ENCODE data around the gene MRPL37.

The MRPL37 gene

DNA sequence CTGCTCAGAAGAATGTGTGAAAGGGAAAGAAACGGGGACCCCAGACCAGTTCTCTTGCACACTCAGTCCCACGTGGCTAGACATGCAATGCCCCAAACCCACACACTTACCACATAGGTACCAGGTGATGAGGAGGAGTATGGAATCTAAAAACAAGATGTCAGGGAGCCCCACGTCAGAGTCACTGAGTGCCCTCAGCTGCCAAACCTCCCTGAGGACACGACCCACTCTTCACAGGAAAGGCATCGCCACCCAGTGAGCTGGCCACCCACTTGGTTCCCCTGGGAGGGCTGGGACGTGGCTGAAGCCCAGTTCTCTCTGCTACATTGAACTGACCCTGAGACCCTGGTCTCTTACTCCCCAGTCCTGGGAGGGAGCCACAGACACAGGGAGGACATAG is 41.4 kb downstream of the MRPL37 start:
- DNase-seq, result no peak

DNA sequence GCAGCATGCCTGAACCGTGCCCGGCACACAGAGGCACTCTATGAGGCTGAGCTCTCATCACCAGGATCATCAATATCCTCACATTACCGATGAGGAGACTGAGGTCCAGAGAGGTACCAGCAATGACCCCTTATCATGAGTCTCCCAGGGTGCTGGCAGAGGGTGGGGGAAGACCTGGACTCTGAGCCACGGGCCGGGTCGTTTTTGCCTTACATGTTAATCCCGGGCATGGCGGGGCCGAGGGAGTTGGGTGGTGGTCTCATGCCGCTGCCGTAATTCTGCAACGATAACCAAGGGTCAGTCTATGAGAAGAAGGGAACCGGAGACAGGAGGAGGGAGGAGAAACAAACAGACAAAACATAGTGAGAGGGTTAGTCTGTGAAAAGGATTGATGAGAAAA is 43.1 kb downstream of the MRPL37 start:
- DNase-seq, result no peak

DNA sequence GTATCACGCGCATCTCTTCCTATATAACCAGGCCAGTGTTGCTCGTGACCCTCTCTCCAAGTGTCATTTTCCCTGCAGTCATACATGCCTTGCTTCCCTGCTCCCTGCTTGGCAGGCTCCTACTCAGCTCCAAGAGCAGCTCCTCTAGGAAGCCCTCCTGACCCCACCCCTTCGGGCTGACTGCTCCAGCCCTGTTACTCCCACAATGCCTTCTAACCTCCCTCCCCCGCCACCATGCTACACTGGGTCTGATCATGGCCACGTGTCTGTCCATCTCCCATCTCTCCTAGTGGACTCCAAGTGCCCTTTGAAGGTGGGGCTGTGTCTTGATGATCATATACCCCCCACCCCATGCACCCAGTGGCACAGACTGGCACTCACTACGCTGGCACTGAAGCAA is 44.7 kb downstream of the MRPL37 start:
- DNase-seq, result no peak

DNA sequence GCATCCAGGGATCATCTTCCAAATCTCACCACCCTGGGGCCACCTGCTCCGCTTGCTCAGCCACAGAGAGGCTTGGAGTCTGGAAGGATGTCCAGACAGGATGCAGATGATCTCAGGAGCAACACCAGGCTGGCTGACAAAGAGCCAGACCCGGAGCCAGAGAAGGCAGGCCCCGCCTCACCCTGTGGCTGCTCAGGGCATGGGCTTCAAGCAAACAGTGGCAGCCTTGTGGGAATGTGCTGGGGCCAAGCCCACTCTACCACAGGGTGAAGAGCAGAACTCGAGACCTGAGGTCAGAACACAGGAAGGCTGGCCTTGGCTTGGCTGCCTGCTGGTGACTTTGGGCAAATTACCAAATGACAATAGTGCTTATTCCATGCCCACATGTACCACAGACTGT is 45.5 kb downstream of the MRPL37 start:
- DNase-seq, result no peak

DNA sequence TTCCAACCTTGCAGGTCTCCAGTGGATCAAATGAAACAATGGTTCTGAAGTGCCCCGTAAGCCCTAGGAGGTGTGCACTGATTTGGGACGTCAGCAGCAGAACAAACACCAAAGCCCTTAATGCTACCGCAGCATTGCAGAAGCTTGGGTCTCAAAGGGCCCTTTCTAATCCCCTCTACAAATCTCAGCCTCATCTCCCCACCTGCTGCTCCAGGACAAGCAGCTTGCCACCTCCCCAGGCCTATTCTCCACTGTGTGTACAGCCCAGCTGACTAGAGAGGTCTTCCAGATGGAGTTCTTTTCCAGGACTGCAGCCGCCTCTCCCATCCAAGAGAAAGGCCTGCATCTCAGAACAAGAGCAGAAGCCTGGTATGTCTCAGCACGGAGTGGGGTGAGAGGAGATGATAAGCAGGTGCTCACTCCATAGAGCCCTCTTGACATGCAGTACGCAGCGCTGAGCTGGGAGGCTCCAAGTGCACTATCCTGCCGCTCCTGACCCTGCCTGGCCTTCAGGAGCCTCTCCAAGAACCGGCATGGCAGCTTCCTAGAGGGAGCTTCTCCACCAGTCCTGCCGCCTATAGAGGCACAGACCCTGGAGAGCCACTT is 46.3 kb downstream of the MRPL37 start:
- no peak for DNase-seq

DNA sequence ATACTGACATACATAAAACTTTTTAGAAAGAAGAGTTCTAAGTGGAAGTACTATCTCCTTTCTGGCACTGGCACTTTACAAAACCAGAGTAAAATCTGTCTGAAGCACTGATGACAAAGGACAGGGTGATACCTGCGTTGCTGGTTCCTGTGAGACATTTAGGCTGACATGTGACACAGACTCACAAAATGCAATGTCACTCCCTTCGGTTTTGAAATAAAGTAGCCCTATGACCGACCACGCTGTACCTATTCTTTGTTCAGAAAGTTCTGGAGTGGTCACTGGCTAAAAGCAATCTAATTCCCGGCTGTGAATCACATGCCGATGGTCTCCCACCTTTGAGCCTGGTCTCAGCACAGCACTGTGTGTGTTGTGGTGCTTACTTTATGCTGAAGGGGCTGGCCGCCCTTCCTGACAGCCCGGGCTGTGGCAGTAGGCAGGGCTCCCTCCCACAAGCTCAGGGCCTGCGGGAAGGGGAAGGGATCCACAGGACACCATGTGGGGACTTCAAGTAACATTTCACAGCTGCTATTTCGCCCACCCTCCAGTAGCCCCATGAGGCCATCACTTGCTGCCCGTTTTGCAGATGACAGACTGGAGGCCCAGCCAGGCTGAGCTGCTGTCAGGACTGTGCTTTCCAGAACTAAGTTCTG is 48.0 kb downstream of the MRPL37 start:
- no peak for DNase-seq

DNA sequence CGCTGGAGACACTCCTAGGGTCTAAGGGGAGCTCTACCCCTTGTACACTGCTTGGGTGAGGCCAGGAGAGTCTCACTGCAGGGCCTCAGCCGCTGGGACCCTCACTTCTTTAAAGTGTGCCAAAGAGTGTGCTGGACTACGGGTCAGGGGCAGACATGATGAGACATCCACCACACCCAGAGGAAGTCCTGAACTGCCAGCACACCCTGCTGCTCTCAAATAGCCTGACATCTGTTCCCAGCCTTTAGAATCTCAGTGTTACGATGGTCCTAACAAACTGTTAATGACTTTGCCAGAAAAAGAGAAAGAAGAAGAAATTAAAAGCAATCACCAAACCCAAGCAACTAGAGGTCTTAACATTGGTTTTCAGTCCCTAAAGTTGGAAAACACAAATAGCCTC is 49.0 kb downstream of the MRPL37 start:
- DNase-seq, result no peak

DNA sequence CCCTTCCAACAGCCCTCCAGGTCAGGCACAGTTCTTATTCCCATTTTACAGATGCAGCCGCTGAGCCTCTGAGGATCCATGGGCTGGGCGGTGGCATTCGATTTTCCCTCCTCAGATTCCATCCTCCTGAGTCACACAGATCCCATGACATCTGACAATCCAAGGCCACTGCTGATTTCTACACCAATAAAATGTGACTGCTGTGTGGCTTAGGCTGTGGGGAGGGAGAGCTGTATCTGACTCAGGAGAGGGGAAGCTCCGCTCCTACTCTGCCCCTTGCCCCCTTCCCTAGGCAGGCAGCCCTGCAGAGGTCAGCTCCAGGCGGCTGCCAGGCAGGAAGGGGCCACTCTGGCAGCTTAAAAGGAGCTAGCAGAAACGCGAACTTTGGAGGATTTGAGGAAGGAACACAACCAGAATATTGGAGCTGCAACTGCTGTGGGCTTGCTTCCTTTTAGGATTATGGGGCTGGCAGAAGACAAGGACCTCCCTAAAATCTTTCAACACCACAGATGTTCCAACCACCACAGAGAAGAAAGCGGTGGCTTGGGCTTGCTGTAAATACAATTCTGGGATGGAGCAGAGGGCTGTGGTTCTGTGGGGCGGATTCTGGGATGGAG is 50.0 kb downstream of the MRPL37 start:
- no peak for DNase-seq

DNA sequence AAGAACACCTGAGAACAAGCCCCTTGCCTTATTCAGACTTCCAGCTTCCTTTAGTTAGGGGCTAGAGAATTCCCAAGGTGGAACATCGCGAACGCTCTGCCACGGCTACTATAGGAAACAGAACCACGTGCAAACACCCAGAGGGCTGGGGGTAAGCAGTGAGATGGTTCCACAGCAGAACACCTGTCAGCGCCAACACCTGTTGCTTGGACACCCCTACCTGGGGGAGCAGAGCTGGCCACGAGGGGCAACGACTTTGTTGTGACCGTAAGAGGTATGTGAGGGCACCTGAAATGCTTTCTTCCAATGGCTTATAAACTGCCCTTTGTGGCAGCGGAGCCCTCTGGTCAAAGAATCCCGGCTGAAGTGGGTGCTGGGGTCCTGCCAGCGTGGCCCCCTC is 50.7 kb downstream of the MRPL37 start:
- DNase-seq, result no peak

DNA sequence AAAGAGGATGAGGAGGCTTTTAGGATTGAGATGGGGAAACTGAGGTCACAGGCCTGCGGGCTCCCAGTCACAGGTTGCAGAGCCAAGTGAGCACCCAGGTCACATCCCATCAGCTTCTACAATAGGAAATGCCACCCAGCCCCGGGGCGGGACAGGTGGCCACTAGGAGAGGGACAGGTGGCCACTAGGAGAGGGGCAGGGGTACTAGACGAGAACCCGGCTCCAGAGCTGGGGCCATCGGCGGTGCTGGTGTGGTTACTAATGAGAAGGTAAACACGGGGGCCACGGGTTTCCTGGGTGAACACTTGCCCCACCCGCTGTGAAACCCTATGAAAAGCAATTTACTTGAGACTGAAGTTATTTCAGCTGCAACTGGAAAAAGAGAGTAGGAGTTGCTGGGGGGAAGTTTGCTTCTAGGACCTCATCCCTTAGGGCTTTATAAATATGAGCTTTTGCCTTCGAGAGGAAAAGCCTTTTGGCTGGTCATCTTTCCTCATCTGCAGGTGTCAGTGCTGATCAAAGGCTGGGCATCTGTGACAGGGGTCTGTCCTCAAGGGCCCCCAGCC is 52.5 kb downstream of the MRPL37 start:
- no peak for DNase-seq

DNA sequence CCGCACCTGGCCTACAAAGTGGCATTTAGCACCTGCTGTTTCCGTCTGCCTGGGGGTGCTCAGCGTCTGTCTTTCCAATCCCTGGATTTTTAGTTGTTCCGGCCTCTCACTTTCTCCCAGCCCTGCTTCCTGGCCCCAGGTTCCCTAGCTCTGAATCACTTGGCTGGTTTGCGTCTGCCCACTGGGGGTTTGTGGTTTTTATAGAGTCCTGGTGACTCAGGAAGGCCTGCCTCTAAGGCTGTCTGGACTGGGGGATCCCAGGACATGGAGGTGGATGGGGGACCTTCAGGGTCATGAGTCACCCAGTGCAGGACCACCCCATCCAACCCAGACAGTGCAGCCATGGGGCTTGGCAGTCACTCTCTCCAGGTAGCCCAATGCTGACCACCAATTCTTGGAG is 53.5 kb downstream of the MRPL37 start:
- no peak for DNase-seq

DNA sequence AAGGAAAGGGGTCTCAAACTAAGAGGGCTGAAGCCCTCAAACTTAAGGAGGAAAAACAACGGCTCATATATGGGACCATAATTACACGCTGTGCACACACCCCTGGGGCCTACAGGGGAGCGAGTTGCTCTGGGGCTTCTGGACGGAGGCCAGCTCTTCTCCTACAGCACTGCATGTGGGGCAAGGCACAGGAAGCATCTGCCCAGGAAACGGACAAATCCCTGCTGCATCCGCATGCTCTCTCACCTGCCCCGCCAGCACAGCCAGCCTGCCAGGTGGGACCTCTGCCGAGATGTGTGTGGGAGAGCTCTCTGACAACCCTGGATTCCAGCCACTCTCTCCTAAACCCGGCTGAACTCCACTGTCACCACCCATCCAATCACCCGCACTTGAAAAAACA is 54.1 kb downstream of the MRPL37 start:
- DNase-seq, result no peak

DNA sequence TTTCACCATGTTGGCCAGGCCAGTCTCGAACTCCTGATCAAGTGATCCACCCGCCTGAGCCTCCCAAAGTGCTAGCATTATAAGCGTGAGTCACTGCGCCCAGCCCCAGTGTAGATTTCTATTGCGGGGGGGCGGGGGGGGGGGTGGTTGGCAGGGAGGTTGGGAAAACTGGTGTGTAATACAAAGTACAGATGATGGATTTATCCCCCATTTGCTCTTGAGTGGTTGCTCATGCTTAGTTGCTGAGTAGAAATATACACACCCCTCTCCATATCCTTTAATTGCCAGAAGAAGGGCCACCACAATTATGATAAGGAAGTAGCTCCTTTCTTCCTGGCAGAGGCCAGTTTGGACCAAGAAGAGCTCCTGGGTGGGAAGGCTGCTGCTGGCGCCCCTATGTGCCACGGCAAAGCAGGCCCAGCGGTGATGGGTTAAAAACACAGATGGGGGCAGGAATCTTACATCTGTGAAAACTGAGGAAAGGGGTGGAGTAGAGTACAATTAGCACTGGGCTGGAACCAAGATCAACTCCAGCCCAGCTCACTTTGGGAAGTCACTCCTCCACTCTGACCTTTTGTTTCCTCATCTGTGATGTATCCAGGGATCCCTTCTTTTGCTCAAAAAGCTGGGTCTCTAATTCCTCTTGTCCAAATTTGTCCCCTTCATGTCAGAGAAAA is 55.2 kb downstream of the MRPL37 start:
- no peak for DNase-seq

DNA sequence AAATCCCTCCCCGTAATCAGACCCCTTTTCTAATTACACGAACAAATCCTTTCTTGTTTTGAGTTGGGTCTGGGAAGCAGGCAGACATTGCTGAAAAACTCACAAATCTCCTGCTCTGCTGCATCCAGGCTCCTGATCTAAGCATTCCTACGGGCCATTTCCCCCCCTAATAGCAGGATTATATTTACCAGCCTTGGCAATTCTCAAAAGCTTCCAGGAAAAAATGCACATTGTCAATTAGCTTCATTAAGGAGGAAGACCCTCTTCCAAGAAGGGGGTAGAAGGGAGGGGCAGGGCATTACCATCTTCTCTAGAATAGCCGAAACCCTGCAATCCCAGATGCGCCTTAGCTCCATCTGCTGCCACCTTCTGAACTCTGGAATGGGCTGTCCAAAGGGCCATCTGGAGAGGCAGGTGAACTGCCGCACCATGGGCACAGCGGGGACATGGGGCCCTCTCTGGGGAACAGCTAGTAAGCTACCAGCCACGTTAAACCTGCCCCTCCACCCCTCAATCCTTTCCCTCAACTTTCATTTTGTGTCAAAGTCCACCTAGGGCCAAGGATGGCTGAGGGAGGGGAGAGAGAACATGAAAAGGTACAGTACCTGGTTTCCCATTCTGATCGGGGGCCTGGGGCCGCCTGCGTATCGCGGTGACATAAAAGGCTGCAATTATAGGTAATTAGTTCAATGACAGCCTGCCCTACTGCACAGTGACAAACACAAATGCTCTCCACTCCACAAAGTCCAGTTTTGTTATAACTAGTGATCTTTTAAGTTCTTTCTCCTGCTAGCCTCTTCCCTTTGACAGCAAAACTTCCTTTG is 56.8 kb downstream of the MRPL37 start:
- no peak for DNase-seq

DNA sequence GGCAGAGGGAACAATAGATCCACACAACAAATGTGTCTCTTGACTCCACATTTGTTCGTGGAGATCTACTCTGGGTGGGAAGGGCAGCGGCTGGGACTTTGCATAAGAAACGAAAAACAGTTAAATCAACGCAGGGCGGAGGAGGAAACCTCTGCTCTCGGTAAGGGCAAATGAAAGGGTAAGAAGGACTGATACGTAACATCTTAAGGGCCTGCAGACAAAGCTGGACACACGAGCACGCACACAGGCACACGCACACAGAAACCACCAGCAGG is 57.3 kb downstream of the MRPL37 start:
- no peak for DNase-seq

DNA sequence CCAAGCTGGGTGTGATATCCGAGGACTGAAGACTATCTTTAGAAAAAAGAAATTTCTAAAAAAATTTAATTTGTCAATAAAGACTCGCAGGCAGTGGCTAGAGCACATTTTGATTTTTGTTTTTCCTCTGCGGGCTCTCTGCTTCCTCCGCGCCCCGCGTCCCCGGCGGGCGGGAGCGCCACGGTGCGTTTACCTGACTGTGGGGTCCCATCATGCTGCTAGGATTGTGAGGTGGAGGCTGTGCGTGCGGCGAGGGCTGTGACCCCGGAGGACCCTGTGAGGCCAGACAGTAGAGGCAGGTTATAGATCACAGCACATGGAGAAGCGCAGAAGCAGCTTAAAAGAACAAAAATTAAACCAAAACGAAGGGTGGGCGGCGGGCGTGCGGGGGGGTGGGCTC is 57.9 kb downstream of the MRPL37 start:
- DNase-seq, result no peak

DNA sequence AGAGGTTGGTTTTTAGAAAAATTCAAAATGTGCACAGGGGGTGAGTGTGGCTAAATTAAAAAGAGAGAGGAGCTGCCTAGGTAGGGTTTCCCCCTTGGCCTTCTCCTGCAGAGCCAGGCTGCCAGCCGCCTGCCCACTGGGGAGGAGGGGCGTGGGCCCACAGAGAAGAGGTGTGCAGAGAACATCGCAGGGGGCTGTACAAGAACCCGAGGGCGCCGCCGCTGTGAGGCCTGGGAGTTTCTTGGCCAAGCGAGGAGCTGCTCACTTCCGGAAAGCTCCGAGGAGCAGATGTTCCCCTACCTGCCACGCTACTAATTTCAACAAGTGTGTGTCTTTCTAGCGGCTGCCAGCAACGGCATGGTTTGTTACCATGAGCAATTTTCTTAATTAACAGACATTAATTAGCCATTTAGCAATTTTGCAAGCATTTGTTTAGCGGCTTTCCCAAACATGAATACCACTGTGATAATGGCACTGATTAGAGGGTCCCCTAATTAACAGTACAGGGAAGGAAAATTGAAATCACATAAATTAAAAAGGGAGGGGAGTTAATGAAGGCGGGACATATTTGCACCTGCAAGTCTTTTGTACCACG is 59.7 kb downstream of the MRPL37 start:
- DNase-seq, result no peak

DNA sequence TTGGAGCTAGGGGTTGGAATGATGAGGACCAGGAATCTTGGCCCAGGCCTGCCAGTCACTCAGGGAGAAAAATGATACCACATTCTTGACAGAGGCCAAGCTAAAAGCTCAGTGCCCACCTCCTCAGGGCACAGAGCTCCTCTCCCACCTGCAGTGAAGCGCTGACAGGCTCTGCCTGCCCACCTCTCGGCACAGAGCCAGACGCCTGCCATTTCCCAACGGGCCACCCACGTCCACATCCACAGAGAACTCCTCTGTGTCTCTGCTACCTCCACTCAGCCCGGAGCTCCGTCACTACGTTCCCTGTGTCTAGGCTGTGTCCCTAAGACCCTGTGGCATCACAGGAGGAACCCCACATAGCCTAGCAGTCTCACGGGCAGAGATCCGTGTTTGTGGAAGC is 60.8 kb downstream of the MRPL37 start:
- DNase-seq, result no peak

DNA sequence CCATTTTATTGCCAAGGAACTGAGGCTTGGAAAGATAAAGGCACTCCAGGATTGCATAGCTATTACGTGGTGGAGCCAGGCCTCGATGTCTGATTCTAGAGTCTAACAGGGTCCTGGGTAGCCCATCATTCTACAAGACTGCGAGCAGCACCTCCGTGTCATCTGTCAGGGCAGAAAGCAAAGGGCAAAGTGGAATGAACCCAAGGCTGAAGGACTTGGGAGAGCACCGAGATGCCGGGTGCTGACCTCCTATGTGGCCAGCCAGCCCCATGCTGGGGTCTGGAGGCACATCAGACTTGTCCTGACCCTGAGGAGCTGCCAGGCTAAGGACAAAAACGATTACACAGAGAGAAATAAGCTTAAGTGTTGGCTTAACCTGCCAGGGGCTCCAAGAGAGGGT is 62.3 kb downstream of the MRPL37 start:
- no peak for DNase-seq

DNA sequence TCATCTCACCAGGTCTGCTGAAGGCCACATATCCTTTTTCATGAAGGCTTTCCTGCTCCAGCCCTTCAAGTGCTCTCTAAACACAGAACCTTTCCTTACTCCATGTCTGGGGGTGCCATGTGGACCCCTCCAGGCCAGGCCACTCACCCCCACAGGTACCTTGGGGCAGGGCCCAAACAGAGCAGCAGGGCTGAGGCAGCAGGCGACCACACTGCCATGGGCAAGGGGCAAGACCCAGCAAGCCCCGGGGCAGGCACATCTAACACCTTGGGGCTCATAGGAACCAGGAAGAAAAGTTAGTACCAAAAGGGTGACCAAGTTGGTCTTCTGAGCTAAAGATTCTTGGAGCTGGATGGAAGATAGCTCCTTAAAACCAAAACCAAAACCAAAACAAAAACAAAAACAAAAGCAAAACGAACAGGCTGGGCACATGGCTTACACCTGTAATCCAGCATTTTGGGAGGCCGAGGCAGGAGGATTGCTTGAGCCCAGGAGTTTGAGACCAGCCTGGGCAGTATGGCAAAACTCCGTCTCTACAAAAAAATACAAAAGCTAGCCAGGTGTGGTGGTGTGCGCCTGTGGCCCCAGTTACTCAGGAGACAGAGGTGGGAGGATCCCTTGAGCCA is 63.7 kb downstream of the MRPL37 start:
- DNase-seq, result no peak

DNA sequence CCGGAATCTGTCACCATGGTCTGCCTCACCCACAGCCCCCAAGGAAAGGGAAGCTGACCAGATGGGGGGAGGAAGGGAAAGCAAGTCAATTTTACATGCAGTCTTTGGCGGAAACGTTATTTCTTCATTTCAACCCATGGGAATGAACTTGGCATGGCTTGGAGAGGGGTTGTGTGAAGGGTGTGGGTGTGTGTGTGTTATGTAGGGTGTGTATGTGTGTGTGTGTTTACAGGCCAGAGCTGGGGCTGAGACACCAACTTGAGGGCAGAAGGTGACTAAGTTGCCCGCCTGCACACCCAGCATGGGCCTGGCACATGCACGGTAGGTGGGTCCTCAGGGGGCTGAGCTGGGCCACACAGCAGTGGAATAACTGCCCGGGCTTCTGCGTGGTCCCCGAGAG is 65.2 kb downstream of the MRPL37 start:
- no peak for DNase-seq

DNA sequence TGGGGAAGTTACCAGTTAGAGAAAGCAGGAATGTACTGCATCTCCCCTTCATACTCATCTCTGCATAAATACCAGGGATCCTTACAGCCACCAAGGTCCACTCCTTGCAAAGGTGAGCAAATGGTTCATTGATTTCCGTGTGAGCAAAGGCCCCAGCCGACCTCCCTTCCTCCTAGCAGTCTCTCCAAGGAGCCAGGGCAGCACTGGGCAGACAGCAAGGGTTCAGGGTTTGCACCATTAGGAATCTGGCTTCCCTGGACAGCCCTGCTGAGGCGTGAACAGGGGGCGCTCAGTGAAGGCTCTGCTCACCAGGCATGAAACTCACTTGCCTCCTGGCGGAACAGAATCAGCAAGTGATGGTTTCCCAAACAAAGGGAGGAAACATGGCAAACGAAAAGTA is 65.7 kb downstream of the MRPL37 start:
- no peak for DNase-seq
